A172 (cell line): Measurements from ENCODE around the gene DIAPH2. TPM values are rescaled to one million over a fixed set of nuclear protein-coding genes. Genes with fewer than 3 reads are reported as not detected.

Source experiments
- DNase-seq: peaks from one replicate; pipeline ENCODE4 v3.0.0-alpha.2; 2015; ENCODE audit warnings: low spot score
- total RNA-seq: library from RNA; depleted of rRNA; stranded (reverse); fragments of >200 nt; shearing (Covaris generic); gene quantifications from 2 replicates; pipeline ENCODE4 v1.2.3, GENCODE V29; 2014

DIAPH2 gene
- total RNA-seq, 1 experiment from 2014 or later = 4.7 TPM

DNA sequence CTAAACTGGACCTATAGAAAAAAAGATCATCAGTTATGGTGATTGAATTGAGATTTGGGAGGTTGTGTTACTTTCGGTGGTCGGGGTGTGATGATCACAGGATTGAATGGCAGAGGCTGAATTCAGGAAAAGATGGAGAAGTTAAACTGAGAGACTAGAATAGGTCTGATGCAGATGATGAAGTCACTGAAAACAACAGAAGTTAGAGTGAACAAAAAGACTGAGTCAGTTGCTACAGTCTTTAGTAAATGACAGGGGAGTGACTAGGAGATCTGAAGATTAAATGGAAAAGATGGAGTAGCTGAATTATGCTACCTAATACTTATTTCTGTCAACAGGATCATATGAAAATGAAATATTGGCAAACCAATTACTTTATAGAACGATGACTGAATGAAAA, 362.2 kb downstream of the DIAPH2 start:
- no peak for DNase-seq

DNA sequence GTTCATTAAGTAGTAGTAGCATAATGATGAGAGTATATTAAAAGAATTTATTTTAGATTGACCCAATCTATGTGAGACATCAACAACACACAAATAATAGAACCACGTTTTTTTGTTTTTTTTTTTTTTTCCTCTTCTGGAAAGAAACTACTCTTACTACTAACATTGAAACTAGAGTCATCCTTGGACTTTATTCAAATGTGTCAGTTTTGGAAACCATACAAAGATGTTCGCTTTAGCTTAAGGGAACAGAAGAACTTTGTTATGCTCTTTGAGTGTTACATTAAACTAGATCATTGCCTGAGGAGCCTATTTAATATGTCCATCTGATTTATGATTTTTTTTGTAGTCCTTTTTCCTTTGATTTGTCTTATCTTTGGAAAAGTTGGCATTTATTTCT, 365.8 kb downstream of the DIAPH2 start:
- DNase-seq = no peak

DNA sequence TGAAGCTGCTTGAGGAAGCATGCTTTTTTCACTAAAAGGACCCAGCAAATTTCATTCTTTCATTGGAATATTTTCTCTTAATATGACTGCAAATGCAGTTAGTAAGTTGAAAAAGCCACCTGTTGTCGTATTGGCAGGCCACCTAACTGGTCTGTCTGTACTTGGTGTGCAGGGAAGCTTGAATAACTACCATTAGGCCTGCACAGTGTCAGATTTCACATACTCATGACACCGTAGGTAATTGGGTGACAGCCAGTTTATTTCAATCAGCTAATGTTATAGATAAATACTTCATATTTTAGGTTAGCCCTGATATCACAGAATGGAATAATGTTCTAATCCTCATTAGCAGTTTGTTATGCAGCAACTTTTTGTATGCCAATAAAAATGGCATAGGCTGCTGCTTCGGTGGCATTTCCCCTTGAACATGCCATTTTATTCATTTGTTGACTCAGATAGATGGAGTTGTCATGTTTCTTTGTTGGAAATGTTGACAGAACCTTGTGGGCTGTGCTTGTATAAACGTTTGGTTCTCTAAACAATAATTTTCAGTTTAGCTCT, 372.8 kb downstream of the DIAPH2 start:
- DNase-seq = no peak

DNA sequence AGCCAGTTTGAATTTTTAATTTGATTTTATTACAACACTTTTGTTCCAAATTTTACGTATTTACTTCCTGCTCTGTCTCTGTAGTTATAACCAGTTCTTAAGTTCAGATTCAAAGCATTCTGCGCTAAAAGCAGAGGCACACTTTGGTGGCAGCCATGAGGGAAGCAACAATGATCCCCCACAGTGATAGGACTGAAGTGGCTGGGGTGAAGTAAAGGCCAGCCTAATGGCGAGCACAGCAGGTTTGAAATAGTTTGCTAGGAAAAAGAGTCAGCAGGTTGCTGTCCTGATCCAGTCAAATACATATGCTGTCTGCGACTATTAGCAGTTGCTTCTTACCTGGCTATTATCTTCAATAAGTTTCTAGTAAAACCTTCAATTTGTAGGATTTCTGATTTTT, 375.4 kb downstream of the DIAPH2 start:
- DNase-seq = no peak

DNA sequence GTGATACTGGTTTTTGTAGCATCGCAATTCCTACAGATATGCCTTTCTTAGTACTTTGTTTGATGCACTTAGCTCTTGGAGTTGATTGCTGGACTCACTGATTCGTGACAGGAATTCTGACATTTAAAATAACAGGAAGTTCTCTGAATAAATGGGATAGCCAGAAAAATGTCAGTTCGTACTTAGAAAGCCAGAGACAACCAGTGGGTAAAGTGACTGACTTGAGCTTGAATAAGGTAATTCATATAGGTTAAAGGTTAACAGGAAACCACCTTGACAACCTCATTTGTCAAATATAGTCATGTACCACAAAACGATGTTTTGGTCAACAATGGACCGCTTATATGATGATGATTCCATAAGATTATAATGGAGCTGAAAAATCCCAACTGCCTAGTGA, 380.4 kb downstream of the DIAPH2 start:
- no peak for DNase-seq

DNA sequence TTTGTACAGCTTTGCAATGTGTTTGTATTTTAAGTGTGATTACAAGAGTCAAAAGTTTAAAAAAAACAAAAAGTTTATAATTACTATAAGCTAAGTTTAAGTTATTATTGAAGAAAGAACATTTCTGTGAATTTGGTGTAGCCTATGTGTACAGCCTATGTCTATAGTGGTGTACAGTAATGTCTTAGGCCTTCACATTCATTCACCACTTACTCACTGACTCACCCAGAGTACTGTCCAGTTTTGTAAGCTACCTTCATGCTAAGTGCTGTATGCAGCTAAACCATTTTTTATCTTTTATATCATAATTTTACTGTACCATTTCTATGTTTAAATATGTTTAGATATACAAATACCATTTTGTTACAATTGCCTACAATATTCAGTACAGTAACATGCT, 381.3 kb downstream of the DIAPH2 start:
- DNase-seq = no peak

DNA sequence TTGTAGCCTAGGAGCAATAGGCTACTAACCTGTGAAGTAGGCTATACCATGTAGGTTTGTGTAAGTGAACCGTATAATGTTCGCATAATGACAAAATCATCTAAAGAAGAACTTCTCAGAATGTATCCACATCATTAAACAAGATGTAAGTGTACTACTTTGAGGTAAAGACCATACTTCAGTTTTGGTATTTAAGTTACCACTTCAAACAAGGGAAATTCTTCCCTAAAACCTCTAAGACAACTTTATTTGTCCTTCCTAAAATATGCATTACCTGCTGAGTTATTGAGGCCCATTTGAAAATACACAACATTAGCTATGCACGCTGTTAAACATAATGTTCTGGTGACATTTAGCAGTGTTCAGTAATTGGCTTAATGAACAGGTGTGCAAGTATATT, 381.7 kb downstream of the DIAPH2 start:
- DNase-seq = no peak

DNA sequence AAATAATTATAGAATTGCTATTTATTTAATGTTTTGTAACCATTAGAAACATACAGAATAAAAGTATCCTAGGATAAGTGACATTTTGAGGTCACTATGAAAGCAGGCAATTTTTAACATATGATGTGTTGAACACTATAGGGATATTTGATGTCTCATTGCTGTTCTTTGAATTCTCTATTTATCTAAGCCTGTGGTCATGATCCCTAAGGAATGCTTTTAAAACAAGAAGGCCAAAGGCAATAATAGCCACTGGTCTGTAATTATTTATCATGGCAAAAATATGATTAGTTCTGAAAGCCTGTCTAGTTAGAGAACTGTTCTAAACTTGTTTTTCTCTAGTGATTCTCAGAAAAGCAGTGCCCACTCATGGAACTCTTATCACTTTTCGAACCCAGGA, 385.7 kb downstream of the DIAPH2 start:
- DNase-seq = no peak

DNA sequence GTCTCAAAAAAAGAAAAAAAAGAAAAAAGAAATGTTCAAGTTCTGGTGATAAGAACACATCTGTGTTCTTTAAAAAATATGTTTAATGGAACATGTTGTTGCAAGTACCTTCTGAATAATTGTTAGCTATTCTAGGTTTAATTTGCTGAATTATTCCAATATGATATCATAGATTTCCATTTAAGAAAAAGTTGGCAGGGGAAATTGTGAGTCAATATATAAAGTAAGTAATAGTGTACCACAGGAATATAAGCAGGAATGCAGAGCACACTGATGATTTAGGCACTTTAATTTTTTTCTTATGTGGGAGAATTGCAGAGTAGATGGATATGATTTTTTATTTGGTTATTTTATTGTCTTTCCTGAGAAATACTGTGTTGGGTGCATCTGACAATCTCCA, 389.8 kb downstream of the DIAPH2 start:
- DNase-seq = no peak

DNA sequence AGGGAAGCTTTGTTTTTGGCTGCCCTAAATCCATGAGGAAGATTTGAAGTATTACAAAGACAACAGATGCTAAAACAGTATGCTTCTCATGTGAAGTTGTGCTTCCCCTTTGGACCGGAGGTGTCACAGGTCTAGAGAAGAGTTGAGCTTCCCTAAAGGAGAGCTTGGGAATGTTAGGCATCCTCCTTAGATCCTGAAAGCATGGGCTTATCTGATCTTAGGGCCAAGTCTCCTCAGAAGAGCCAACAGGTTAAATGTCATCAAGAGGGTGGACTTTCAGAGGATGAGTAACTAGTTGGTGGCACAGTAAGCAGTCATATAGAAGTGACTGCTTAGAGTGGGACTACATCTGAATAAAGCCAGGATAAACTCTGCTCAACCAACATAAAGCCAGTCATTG, 404.5 kb downstream of the DIAPH2 start:
- DNase-seq = no peak

DNA sequence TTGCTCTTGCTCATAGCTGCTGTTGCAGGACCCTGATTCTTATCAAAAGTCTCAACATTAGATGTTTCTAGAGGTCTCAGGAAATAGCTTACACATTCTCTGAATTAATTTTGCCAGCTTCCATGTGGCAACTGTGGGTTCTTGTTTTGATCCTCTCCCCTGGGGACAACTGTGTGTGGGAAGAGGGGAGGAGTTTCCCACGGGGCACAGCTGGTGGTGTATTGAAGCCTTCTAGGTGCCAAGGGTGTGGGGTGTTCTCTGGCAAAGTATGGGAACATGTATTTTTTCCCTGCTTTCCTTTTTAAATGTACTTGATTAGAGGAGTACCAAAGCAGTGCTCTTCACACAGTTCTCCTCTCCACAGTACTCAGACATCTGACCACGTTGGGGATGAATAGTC, 411.7 kb downstream of the DIAPH2 start:
- no peak for DNase-seq

DNA sequence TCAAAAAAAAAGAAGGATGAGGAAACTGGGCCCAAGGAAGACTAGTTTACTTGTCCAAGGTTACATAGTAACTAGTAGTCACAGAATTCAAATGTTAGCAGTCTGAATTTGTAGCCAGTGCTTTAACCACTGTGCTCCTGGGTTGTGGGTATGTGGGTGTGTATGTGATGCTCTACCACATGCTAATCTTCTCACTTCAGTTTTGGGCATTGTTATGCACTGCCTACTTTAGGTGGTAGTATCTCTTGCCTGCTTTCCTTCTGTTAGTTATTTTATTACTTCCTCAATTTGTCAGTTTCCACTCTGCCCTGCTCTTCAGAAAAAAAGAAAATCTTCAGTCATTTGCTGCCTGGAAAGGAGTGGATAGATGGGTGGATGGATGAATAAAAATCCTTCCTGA, 418.3 kb downstream of the DIAPH2 start:
- DNase-seq = no peak

DNA sequence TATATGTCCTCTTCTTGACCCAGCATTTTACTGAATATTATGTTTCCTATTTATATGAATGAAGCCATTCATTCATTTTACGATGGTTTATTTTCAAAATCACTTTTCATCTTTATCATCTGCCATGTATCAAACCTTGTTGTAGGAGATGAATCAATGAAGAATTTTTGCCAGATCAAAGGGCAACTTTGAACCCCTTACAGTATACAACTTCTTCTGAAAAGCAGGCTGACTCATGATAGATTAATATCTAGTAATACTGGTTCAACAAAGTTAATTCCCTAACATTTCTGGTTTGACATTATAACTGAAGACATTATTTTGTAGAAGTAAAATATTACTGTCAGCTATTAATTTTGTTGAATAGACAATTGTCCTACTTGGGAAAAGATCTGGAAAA, 425.1 kb downstream of the DIAPH2 start:
- no peak for DNase-seq

DNA sequence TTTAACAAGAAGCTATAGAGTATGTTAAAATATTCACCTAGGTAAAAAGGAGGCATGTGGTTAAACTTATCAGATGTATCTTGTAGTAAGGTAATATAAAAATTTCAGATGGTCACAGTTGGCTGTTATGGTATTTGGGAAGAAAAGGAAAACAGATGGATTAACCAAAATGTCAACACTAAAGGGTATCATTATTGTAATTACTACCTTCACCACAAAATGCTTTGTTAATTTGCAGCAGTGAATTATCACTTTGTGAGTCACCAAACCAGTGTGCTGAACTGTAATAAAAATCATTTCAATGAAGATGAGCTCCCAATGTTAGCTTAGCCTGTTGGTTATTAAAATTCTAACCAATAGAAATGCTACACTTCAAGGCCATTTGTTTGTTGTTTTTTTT, 432.9 kb downstream of the DIAPH2 start:
- DNase-seq = no peak

DNA sequence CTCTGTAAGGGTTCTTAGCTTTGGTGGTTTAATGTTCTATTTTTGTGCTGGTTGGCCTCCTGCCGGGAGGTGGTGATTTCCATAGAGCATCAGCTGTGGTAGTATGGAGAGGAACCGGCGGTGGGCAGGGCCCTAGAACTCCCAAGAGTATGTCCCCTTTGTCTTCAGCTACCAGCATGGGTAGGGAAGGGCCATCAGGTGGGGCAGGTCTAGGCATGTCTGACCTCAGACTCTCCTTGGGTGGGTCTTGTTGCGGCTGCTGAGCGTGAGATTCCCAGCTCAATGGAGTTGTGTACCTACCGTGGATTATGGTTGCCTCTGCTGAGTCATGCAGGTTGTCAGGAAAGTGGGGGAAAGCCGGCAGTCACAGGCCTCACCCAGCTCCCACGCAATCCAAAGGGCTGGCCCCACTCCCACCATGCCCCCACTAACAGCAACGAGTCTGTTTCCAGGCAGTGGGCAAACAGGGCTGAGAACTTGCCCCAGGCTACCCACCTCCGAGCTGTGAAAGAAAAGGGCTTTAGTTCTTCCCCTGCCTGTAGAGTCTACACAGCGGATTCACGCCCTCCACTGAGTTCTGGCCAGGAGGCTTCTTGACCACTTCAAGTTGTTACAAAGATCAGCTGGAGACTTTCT, 434.9 kb downstream of the DIAPH2 start:
- no peak for DNase-seq

DNA sequence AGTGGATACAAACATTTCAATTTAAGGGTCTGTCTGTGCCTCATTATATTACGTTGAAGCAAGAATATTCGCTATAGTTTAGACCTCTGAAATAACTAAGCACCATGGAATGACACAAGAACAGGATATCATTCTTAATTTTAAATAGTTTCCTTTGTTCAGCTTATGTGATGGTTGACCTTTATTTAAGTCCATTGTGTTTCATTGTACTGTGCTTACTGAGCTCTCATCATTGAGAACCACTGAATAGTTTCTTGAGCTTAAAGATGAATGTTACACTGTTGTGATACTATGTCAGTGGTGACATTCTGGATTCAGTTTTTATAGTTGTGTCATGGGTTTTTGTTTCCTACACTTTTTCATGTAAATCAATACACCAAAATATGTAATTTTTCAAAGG, 438.4 kb downstream of the DIAPH2 start:
- DNase-seq = no peak

DNA sequence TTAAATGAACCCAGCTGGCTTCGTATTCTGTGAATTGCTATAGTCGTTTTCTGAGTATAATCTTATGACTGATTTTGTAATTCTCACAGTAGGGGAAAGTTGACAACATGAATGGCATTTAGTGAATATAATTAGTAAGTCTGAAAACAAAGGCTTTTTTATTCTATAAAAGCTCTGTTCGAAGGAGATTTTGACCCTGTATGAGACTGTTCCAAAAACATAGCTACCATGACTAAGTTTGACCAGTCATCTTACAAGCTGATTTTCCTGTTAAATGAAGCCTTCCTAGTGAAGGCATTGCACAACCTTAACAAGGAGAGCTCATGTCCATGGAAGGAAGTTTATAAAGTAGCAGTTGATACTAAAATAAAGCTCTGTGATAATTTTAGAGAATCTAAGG, 441.4 kb downstream of the DIAPH2 start:
- no peak for DNase-seq

DNA sequence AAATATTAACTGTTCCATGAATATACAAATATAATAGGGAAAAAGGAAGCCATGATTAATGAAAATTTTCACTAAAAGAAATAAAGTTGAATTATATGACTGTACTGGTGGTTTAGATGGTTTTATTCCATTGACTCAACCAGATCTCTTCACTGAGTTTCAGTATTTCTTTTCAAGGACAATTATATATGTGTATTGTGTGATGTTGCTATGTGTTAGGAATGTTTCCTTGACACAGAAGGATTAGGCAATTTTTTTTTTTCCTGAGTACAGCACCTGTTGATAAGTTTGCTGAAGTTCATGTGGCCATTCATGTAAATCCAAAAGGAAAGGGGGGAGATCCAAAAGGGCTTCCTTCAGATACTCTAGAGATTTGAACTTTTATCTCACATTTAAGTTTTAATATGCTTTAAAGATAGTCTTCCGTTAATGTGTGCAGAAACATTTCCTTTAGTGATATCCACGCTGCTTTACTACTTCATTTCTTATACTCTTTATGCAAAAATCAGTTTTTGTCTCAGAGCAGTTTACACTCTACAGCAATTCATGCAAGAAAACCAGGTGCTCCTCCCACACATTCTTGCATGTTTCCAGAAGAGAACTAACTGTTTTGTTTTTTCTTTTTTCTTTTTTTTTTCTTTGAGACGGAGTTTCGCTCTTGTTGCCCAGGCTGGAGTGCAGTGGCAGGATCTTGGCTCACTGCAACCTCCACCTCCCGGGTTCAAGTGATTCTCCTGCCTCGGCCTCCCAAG, 448.2 kb downstream of the DIAPH2 start:
- DNase-seq = no peak

DNA sequence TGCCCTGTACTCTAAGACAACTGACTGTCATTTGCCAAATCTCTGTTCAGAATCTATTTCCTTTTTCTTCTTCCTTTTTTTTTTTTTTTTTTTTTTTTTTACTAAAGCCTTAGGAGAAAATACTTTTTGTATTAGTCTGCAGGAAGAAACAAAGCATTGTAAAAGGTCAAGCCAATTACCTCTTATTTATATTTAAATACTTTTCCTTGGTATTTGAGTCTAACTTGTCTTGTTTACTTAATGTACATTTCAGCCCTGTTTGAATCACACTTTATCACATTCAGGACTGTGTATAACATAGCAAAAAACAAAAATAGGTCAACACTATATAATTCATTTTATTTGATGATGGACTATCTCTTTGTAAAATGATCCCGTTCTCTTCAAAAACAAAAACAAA, 461.3 kb downstream of the DIAPH2 start:
- DNase-seq = no peak

DNA sequence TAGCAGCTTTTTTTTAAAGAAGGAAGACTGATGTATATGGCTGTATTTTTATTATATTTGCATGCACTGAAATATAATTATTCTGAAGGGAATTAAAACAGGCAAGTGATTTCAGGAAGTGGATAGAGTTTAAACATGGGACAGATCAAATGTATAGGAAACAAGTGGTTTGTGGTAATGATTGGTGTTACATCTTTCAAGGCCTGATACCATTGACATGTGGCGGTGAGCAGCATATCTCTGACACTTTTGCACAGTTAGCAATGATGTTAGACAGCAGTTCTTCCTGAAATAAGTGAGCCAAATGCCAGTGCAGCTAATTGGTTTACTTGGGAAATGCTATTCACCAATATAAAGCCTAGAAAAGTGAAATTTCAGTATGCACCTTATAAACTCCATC, 471.2 kb downstream of the DIAPH2 start:
- no peak for DNase-seq

DNA sequence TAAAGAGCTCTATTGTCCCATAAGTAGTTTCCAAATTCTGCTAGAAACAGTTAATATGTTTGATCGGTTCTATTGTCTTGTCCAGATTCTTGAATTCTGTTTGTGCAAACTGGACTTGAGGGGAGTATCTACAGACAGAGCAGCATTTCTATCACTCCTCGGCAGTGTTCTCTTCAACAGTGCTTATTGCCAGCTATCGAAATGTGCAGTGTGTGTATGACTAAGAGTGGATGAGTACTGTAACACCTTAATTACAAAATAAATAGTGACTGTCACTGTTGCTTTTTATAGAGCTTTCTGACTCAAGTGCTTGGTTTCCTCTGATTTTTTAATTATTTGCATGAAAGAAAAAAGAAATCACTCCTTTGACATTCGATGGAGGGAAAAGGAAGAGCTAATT, 473.6 kb downstream of the DIAPH2 start:
- no peak for DNase-seq

DNA sequence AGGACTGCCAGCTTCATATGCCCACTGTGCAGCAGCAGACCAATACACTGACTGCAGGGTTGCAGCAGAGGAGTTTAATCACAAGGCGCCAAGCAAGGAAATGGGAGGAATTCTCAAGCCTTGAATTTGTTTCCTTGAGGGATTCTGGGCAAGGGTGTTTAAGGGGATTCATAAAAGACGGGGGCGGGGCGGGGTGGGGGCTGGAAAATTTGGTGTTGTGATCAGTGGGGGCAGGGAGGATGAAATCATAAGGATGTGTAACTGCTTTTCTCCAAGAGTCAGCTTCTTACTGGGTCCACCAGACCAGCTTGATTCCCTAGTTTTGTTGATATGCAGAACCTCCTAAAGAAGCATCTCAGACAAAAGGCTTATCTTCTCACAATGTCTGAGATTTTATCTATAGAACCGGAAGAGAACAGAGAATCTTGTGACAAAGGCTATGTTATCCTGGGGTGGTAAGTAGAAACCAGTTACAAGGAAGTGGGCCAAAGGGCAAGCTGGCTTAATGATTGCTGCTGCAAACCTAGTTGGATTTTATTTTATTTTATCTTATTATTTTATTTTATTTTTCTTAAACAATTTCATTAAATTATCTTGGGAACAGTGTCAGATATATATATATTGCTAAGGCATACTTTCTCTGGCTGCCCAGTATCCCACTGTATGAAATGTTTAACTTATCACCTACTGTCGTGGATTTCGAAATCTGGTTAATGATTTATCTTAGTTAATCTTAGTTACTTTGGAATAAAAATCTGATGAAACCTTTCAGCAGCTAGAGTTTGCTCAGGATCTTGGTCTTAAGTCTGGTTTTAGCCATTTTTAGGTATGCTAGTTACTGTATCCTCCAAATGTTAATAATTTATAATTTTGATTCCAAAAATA, 475.5 kb downstream of the DIAPH2 start:
- no peak for DNase-seq

DNA sequence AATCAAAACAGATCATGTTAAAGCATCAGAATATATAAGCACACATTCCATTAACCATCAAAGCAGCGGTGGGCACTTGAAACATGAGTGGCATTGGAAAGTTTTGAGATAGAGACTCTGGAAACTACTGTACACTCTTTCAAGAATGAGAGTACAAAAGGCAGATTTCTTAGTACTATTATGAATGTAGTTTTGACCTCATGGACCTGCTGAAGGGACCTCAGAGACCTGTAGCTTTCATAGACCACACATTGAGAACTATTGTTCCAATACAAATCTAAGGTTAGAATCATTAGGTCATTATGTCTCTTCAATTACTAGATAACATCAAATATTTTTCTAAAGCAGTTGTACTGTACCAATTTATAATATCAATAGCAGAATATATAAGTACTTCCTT, 482.7 kb downstream of the DIAPH2 start:
- DNase-seq = no peak
